Measurements from ENCODE around the gene EIF4ENIF1.

Gene EIF4ENIF1

DNA sequence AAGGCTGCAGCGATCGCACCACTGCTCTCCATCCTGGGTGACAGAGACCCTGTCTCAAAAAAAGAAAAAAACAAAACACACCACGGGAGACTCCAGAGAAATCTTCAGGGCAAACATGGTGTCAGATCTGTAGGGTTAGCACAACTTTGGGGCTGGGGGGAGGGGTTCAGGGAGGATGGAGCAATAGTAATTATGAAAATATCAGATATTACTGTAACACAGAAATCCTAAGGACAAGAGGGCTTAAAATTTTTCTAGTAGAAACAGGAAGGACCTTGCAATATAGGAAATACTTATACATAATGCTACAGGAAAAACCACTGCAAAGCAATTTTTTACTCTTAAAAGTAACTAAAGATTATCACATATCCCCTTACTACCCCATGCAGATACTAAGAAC, 13.8 kb downstream of the EIF4ENIF1 start:
- no peak for DNase-seq
- Histone ChIP-seq H3K27me3 (no peaks in the 10 kb centered on the region), H3K9me3 (no peaks in the 10 kb centered on the region), H3K4me1 (no peaks in the 10 kb centered on the region), H3K4me3 (ENCODE audit: low read depth, low read length) (no peak overlapping the region), H3K36me3 (peaks cover 44% of the 10 kb centered on the region)
- TF ChIP-seq, protein P1, sequence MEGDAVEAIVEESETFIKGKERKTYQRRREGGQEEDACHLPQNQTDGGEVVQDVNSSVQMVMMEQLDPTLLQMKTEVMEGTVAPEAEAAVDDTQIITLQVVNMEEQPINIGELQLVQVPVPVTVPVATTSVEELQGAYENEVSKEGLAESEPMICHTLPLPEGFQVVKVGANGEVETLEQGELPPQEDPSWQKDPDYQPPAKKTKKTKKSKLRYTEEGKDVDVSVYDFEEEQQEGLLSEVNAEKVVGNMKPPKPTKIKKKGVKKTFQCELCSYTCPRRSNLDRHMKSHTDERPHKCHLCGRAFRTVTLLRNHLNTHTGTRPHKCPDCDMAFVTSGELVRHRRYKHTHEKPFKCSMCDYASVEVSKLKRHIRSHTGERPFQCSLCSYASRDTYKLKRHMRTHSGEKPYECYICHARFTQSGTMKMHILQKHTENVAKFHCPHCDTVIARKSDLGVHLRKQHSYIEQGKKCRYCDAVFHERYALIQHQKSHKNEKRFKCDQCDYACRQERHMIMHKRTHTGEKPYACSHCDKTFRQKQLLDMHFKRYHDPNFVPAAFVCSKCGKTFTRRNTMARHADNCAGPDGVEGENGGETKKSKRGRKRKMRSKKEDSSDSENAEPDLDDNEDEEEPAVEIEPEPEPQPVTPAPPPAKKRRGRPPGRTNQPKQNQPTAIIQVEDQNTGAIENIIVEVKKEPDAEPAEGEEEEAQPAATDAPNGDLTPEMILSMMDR (IDR thresholded peaks at IDR 0.05; ENCODE audit: low read depth, low read length), result no peak

DNA sequence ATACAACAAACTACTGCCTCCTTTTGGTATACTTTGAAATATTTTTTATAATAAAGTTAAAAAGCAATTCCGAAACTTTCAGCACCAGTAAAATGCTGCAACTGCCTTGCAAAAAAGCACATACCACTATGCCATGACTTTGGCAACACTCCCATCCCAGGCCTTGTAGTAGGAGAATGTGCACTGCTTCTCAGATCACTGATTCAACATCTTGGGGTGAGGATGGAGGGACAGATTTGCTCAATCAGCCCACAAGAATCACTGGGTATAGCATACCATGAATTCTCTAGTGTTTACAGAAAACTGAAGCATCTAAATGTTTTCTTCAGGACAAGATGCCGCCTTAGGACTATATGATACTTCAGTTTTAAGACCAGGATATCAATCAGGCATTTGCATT, 14.9 kb downstream of the EIF4ENIF1 start:
- no peak for DNase-seq
- H3K36me3 ChIP-seq, result peaks cover 37% of the 10 kb centered on the region
- no peaks in the 10 kb centered on the region for H3K9me3 ChIP-seq
- H3K4me3 ChIP-seq (ENCODE audit: low read depth, low read length), result no peak overlapping the region
- no peaks in the 10 kb centered on the region for H3K27me3 ChIP-seq
- TF ChIP-seq, protein P1 (IDR thresholded peaks at IDR 0.05; ENCODE audit: low read depth, low read length), result no peak
- no peaks in the 10 kb centered on the region for H3K4me1 ChIP-seq

DNA sequence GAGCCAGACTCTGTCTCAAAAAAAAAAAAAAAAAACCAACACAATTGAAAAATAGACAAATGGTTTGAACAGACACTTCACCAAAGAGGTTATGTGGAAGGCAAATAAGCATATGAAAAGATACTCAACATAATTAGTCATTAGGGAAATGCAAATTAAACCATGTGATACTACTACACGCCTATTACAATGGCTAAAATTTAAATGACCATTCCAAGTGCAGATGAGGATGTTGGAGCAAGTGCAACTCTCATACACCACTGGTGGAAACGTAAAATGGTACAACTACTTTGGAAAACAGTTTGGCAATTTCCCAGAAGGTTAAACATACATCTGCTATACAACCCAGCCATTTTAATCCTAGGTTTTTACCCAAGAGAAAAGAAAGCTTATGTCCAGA, 24.3 kb downstream of the EIF4ENIF1 start:
- Histone ChIP-seq H3K9me3 (no peaks in the 10 kb centered on the region), H3K36me3 (peaks cover 64% of the 10 kb centered on the region), H3K4me1 (no peaks in the 10 kb centered on the region), H3K4me3 (ENCODE audit: low read depth, low read length) (no peak overlapping the region), H3K27me3 (no peaks in the 10 kb centered on the region)
- TF ChIP-seq, protein P1 (IDR thresholded peaks at IDR 0.05; ENCODE audit: low read depth, low read length), result no peak
- no peak for DNase-seq

DNA sequence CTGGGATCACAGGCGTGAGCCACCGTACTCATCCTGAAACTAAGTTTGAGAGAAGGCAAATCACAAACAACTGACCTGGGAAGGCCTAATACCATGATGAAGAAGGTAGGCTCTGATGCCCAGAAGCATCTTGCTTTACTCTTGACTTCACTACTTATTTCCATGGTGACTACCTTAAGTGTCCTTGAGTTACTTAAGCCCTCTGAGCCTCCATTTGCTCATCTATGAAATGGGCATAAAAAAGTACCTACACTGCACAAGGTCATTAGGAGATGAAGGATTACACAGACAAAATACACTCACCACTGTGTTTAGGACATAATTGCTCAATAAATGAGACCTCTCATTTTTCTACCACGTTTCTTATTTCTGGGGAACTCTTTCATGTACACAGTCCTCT, 27.9 kb downstream of the EIF4ENIF1 start:
- Histone ChIP-seq H3K4me3 (ENCODE audit: low read depth, low read length) (no peak overlapping the region), H3K9me3 (no peaks in the 10 kb centered on the region), H3K36me3 (peaks cover 74% of the 10 kb centered on the region), H3K27me3 (no peaks in the 10 kb centered on the region), H3K4me1 (no peaks in the 10 kb centered on the region)
- no peak for DNase-seq
- TF ChIP-seq, protein P1 (IDR thresholded peaks at IDR 0.05; ENCODE audit: low read depth, low read length), result no peak

DNA sequence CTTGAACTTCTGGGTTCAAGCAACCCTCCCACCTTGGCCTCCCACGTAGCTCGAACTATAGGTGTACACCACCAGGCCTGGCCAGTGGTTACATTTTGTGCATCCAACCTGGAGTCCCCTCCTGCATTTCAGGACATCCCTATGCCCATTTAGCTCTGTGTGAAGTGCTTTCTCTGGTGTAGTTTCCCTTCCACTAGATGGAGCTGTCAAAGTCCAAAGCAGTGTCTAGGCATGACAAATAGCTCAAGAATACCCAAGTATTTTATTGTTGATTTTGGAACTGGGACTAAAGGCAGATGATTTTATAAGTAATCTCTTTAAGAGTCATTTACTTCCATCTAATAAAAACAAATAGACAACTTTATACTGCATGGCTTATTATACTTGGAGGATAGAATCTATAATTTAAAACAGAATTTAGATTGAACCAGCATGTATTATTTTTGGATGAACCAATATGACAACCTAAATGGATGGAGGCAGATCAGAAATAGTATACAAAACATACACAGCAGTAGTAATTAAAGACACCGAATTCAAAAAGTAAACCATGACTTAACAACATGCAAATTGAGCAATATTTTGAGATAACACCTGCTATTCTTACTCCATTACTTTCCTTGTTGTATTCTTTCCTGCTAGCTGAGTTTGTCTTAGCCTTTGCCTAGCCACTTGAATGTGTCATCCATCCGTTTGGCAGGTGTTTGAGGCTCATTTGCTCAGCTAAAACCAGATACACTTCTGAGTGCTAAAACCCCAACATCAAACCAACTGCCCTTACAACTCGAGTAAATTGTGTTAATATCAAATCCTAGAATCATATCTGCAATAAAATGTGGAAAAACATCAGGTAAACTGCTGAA, 37.7 kb downstream of the EIF4ENIF1 start:
- DNase-seq, result no peak
- H3K4me3 ChIP-seq (ENCODE audit: low read depth, low read length), result no peak overlapping the region
- H3K9me3 ChIP-seq, result no peaks in the 10 kb centered on the region
- H3K4me1 ChIP-seq, result no peaks in the 10 kb centered on the region
- TF ChIP-seq, protein P1 (IDR thresholded peaks at IDR 0.05; ENCODE audit: low read depth, low read length), result peak; percentile 81
- H3K36me3 ChIP-seq, result peaks cover 54% of the 10 kb centered on the region
- no peaks in the 10 kb centered on the region for H3K27me3 ChIP-seq

DNA sequence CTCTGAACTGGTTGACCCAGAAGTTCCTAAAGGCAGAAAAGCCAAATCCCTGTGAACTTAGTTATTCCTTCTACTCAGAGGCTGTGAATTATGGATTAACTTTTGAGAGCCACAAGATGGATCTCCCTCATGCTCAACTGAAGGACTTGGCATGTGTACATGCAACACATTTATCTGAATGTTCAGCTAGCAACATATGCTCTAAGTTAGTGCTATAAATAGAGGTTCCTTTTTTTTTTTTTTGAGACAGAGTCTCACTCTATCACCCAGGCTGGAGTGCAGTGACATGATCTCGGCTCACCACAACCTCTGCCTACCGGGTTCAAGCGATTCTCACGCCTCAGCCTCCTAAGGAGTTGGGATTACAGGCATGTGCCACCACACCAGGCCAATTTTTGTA, 40.1 kb downstream of the EIF4ENIF1 start:
- TF ChIP-seq, protein P1 (IDR thresholded peaks at IDR 0.05; ENCODE audit: low read depth, low read length), result no peak
- Histone ChIP-seq H3K27me3 (no peaks in the 10 kb centered on the region), H3K9me3 (no peaks in the 10 kb centered on the region), H3K4me1 (no peaks in the 10 kb centered on the region), H3K4me3 (ENCODE audit: low read depth, low read length) (no peak overlapping the region), H3K36me3 (peaks cover 48% of the 10 kb centered on the region)
- no peak for DNase-seq
